HG03135 (cell line): ENCODE results near the gene DYNLT4.
"Not testable (repeated sequence)": the region's sequence is repeated elsewhere in the genome, so short reads cannot be mapped to it uniquely, and the experiment has no call there.

Experiments used
- ATAC-seq: cut with Tn5 transposase; IDR thresholded peaks from one replicate; pipeline ENCODE4 v1.9.1; 2021; ENCODE audit warnings: mild to moderate bottlenecking, moderate library complexity; ENCODE audit not compliant: unreplicated experiment

DYNLT4 gene

GRCh38 chr1:44806704-44807363 lies at the start of gene DYNLT4:
Gene DYNLT4 (minus strand): TSS chr1:44807351. CDS start chr1:44806668, 683 bp downstream.
- no peak for ATAC-seq

GRCh38 chr1:44855742-44856141 lies 48.6 kb upstream of the DYNLT4 start:
- ATAC-seq: no peak

GRCh38 chr1:44854970-44855369 lies 47.8 kb upstream of the DYNLT4 start:
- no peak for ATAC-seq

- no peak for ATAC-seq
These were observed 46.0 kb upstream of the DYNLT4 start for GRCh38 chr1:44853201-44853600.

GRCh38 chr1:44851308-44851707 lies 44.2 kb upstream of the DYNLT4 start:
- no peak for ATAC-seq

GRCh38 chr1:44849575-44850132 lies 42.5 kb upstream of the DYNLT4 start:
- ATAC-seq: no peak

GRCh38 chr1:44848456-44849181 lies 41.5 kb upstream of the DYNLT4 start:
- ATAC-seq: no peak

GRCh38 chr1:44847845-44848244 lies 40.7 kb upstream of the DYNLT4 start:
- ATAC-seq: no peak

GRCh38 chr1:44846985-44847384 lies 39.8 kb upstream of the DYNLT4 start:
- no peak for ATAC-seq

- ATAC-seq: no peak
These were observed 35.9 kb upstream of the DYNLT4 start, which contains the start of gene PTCH2 for GRCh38 chr1:44842862-44843655. Gene PTCH2 (minus strand): TSS chr1:44843253. CDS start chr1:44842932, 321 bp downstream.

GRCh38 chr1:44842486-44842861 lies 35.3 kb upstream of the DYNLT4 start:
- no peak for ATAC-seq

- no peak for ATAC-seq
These were observed 32.4 kb upstream of the DYNLT4 start for GRCh38 chr1:44839576-44839975.

- not testable (repeated sequence) for ATAC-seq
These were observed 31.1 kb upstream of the DYNLT4 start for GRCh38 chr1:44838294-44838693.

GRCh38 chr1:44835738-44836675 lies 28.9 kb upstream of the DYNLT4 start:
- ATAC-seq: no peak

- ATAC-seq: no peak
These were observed 27.2 kb upstream of the DYNLT4 start for GRCh38 chr1:44834328-44834727.

- no peak for ATAC-seq
These were observed 25.0 kb upstream of the DYNLT4 start for GRCh38 chr1:44832056-44832705.

GRCh38 chr1:44831516-44831915 lies 24.4 kb upstream of the DYNLT4 start:
- ATAC-seq: no peak

GRCh38 chr1:44830900-44831304 lies 23.8 kb upstream of the DYNLT4 start:
- ATAC-seq: no peak

- ATAC-seq: no peak
These were observed 22.6 kb upstream of the DYNLT4 start for GRCh38 chr1:44829506-44830384.
